ENCODE data around the gene KRTAP21-2. TPM values are rescaled to one million over a fixed set of nuclear protein-coding genes. Genes with fewer than 3 reads are reported as not detected.
A peak's percentile ranks its signal among the peaks of the same experiment; 100 is the strongest.
"Not testable (repeated sequence)": the region's sequence is repeated elsewhere in the genome, so short reads cannot be mapped to it uniquely, and the experiment has no call there.

The KRTAP21-2 gene
- 13.6 TPM in 1 of 2 replicates, not detected in the other for total RNA-seq (2014; rRNA removed; shearing (Covaris generic))

DNA sequence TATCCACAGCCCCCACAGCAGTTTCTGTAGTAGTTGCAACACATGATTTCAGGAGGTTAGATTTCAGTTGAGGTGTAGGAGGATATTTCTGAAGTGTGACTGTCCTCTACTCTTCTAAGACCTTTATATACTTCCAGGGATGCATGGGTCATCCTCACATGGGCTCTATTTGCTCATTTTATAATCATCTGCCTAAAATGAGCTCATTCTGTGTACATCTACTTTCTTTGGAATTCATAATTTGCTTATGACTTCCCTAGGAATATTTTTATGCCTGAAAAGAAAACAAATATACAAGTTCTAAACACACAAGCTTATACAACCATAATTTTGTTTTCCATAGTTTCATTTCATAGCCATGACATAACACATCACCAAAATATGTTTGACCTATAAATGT is at the start of gene KRTAP21-2:
TSS of gene KRTAP21-2 (minus strand) at position 101 of the 400 bp plus-strand sequence. CDS start at position 44, 57 bp downstream.
- no peak for DNase-seq (ENCODE audit: low read depth)

DNA sequence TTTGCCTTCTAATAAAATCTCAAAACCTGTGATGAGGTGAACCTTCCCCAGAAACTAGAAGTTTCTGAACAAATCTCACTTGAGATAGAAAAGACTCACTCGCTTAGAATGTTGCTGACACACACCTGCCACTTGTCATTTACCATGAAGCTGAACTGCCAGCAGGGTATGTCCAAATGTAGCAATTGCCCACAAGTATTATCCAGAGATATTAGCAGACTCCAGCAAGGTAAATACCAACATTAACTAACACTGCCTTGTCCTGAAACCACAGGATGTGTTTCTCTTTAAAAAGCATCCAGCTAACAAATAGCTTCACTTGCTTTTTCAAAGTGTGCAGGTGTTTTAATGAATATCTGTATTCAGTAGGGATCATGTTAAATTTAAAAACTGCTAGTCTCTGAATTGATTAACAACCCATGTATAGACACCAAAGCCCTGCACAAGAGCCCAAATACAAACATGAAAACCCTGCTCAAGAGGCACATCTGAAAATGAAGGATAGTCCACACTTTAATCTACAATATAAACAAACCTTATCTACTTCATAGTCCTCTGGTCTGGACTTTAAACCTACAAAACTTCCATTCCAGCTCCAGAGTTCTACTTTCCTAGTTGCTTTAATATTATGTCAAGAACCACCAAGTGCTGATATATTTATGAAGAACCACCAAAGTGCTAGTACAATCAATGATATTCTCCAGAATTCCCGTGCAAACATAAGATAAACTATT is 46.7 kb upstream of the KRTAP21-2 start:
- no peak for DNase-seq (ENCODE audit: low read depth)

DNA sequence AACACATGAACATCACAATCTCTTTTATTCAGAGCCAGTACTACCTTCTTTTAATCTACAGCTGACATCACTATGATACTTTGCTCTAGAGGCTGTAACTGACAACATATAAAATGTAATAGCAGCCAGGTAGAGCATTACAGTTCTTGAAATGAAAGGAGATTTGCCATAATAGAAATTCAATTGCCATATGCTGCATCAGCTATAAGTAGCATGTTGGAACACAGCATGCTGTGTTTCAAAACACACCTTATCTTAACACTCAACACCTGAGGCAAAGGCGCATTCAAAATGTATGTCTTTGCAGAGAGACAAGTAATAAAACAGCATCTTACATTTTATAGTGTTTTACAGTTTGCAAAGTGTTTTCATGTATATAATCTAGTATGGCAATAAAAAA is 32.2 kb upstream of the KRTAP21-2 start:
- DNase-seq (ENCODE audit: low read depth): no peak

DNA sequence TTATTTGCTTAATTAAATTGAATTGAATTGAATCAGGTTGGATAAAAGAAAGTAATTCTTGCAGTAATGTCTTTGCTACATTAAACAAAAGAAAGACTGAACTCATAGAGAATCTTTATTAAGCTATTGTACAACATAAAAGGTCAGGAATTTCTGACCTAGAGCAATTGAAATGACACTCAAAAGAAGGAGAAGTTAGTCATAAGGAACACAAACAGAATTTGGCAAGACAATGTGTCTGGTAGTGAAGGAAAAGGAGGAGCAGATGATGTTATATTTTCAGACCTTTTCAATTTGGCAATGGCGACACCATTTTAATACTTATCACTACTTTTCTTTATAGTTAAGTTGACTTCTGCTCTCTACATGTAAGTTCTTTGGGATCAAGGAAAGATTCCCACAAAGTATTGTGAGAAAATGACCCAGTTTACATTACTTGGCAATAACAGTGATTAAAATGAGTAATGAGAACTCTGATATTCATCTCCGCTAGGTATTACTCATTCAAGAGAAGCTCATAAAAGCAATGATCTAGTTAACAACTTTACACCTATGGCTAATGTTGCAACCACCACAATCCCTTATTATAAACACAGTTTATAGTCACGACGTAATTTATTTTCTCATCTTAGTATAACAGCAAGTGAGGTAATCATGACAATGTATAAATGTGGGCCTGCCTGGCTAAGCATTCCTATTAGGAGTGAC is 22.8 kb upstream of the KRTAP21-2 start:
- peak; percentile 12 for DNase-seq (ENCODE audit: low read depth)

DNA sequence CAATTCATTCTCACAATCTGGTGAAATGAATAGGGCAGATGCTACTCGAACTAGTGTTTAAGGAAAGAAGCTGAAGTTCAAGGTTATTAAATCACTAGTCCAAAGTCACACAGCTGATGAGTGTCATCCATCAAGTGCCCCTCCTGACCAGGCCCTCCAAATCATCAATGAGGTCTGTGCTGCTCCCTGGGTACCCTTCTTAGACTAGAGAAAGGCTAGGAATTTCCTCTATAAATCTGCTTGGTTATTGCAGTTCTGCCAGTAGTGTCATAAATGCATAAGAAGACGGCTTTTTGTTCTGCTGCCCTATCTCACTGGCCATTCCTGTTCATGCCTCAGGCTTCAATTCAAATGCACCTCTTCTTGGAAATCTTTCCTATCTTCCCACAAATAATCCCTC is 13.7 kb upstream of the KRTAP21-2 start:
- DNase-seq (ENCODE audit: low read depth): no peak

DNA sequence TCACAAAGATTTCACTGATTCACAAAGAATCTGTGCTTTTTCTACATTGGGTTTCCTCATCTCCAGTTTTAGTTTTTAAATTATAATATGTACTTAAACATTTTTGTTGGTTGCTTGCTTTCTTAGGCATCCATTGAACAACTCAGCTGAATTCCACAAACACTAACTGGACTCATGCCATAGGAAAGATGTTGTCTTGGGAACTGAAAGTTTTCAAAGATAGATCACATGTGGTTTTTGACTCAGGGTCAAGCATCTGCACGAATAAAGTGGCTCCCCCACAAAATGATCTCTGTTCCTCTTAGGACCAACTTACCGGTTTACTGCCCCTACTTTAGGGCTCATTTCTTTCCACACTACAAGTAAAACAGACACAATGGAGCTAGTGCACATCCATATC is 11.2 kb upstream of the KRTAP21-2 start:
- DNase-seq (ENCODE audit: low read depth): no peak

DNA sequence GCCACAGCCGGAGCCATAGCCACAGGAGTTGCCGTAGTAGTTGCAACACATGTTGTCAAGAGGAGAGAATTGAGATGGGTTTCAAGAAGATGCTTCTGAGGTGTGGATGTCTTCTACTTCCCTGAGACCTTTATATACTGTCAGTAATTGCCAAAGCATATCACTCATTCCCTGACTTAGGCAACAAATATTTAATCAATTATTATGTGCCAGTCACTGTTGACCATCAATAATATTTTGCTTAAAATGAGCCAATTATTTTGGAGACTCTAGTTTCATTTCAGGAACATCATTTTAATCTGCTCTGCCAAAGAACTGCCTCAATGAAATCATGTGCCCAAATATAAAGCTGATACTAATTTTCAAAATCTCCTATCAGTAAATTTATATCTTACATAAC is 8.3 kb upstream of the KRTAP21-2 start, which contains the start of gene KRTAP21-1:
TSS of gene KRTAP21-1 (minus strand) at position 101 of the 400 bp plus-strand sequence. CDS start at position 51, 50 bp downstream.
- DNase-seq (ENCODE audit: low read depth): not testable (repeated sequence)

DNA sequence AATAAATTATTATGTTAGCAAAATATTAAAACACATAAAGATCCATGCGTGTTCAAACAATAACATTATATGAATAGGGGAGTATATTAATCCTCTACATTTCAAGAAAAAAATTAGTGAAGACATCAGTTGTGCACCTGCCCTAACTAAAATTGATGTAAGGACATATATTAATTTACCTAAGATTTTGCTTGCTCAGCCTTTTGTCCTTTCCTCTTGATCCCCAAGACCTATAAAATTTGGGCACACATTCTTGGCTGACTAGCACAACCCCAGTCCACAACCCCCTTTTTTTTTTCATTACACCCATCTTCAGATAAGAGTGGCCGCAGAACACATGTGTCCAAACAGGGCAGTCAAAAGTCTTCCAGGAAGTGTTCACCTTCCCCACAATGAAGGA is 6.6 kb downstream of the KRTAP21-2 start:
- DNase-seq (ENCODE audit: low read depth): no peak

DNA sequence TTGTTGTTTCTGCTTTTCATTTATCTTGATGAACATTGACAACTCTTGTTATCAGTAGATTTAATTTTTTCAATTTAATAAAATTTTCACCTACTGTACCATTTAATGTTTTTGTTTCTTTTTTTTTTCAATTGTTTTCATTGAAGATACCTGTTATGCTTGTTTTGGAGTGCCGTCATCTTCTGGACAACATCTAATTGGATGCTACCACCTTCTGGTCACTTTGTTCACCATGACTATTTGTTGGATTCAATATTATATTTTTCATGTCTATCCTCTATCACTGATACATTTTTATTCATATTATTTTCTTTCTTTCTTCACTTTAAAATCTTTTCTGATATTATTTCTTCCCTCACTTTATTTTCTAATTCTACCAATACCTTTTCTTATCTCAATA is 14.0 kb downstream of the KRTAP21-2 start:
- DNase-seq (ENCODE audit: low read depth): peak; percentile 8

DNA sequence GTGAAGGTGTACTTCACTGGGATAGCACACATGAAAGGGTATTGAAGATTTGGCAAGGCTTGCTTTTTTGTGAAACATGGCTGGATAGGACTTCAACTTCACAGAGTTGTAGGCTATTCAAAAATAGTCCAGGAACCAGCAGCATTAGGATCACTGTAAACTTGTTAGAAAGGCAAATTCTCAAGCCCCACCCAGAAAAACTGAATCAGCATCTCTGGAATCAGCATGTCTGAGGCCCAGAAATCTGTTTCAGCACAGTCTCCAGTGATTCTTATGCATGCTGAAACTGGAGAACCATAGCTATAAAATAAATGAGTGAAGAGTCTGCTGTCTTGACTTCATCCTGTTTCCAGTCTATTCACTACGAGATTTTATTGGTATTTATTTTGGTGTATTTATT is 20.3 kb downstream of the KRTAP21-2 start:
- DNase-seq (ENCODE audit: low read depth): no peak

DNA sequence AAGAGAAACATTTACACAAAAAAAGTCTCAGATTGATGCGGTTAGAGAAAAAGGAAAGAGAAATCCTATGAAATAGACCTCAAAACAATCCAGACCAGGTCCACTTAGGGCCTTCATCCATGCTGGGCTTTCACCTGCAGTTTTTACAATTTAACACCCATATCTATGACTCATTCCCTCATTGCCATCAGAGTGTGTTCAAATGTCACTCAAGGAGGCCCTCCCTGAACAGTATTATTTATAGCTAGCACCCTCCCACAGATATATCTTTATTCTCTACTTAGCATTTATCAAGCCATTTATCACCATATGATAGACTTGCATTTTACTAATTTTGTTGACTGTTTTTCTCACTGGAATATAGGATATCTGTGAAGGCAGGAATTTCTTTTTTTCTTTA is 27.7 kb downstream of the KRTAP21-2 start:
- DNase-seq (ENCODE audit: low read depth): peak; percentile 54

DNA sequence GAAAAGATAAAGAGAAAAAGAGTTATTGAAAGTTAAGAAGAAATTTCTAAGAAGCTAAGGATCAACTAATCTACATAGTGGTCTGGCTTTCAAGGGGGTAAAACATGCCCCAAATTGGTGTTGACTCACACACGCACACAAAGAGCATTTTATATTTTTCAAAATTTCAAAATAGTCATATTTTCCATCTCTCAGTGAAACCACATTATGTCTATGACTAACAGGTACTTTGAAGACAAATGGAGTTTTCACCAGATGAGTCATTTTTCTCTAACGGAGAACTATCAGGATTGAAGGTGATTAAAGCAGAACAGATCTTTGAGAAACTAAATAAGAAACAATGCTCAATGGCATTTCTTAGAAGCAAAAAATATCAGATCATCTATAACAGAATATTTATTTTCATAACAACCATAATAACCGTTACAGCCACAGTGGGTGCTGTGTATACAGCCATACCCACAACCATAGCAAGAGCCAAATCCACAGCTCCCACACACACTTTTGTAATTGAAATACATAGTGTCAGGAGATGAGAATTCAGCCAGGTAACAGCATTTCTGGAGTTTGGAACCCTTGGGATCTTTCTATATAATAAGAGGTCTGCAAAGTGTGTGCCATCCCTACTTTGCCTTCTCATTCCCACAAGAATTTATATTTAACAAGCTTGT is 28.7 kb downstream of the KRTAP21-2 start, which contains the start of gene KRTAP21-3:
TSS of gene KRTAP21-3 (minus strand) at position 539 of the 671 bp plus-strand sequence. CDS start at position 521, 18 bp downstream.
- peak; percentile 69 for DNase-seq (ENCODE audit: low read depth)

DNA sequence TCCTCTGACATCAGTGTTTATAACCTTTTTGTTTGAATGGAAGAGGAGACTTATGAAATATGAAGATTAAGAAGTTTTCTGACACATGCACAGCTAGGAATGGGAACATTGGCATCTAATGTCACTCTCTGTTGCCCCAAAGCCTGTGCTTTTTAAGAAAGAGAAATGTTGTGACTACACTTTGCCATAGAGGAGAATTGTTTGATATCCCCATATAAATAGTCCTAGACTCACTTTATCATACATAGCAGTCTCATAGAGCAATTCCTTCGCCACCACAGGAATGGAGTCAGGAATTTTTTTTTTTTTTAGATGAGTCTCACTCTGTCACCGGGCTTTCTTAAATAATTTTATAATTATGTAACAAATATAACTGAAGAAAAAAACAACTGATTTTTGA is 30.0 kb downstream of the KRTAP21-2 start:
- DNase-seq (ENCODE audit: low read depth): peak; percentile 17

DNA sequence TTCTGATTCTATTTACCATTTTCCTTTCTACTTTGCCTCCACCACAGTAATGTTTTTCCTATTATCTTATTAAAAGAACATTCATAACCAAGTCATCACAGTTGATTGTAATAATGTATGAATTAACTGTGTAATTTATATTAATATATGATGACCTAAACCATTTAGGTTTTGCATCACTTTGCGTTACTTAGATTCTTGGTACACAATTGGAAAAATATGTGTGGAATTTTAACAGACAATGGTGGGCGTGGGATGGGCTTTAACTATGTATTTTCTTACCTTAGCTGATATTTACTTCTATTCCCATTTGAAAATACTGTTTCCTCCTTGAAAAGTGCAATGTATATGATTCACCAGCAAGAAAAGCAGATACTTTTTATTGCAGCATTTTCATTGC is 32.1 kb downstream of the KRTAP21-2 start:
- DNase-seq (ENCODE audit: low read depth): no peak

DNA sequence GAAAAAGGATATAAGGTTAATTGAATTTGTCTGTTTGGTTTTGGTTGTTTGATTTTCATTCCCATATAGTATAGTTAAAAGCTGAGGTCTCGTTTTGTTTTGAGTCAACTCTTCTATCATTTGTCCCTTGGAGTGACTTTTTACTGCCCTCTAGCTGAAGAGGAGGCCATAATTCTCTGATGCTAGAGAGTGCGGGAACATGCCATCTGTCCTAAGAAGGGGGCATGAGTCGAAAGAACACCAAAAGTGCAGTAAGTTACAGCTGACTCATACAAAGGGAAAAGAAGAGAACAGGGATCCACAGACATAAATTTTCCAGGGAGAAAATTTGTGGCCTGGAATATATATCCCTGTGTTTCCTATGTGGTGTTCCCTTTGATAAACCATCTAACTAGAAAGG is 32.6 kb downstream of the KRTAP21-2 start:
- peak; percentile 22 for DNase-seq (ENCODE audit: low read depth)

DNA sequence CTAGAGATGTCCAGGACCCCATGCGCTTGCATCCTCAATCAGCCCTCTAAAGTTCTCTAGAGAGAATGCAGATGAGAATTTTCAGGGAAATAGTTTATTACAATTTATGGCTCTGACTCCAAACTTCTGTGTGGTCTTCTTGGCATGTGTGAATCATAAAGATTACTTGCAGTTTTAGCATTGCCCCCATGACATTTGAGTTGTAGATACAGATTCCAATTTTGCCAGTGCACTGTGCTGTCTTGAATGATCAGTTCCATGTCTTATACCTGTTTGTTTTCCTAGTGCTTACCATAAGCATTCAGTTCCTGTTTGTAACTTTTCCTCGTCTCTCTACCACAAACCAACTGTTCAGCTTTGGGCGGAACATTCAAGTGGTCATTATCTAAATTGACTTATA is 33.3 kb downstream of the KRTAP21-2 start:
- DNase-seq (ENCODE audit: low read depth): peak; percentile 59

DNA sequence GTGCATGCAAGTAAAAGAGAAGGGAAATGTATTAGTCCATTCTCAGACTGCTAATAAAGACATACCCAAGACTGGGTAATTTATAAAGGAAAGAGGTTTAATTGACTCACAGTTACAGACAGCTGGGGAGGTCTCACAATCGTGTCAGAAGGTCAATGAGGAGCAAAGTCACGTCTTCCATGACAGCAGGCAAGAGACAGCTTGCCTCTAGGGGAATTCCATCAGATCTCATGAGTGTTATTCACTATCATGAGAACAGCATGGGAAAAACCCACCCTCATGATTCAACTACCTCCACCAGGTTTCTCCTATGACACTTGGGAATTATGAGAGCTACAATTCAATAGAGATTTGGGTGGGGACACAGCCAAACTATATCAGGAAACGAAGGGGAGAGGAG is 36.6 kb downstream of the KRTAP21-2 start:
- peak; percentile 10 for DNase-seq (ENCODE audit: low read depth)

DNA sequence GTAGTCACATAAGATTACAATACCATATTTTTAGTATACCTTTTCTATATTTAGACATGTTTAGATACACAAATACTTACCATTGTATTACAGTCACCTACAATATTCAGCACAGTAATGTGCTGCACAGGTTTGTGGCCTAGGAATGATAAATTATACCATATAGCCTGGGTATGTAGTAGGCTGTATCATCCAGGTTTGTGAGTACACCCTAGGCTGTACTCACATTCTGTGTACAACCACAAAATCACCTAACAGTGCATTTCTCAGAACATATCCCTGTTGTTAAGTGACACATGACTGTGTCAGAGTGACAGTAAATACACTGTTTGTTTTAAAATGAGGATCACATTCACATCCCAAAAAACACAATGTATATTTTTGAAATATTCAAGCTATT is 39.6 kb downstream of the KRTAP21-2 start:
- DNase-seq (ENCODE audit: low read depth): no peak

Measured in Daoy (cell line).